Activated CD4-positive, alpha-beta T cell treated with anti-CD3 and anti-CD28 coated beads, Interleukin-2, amount 10 ng/mL, durations not matched to agents 7 days and 5 days (primary cell): ENCODE data around the gene SLC6A9. TPM values are rescaled to one million over a fixed set of nuclear protein-coding genes. Genes with fewer than 3 reads are reported as not detected.

ENCODE experiments used
- CTCF ChIA-PET: fragments of 350-600 bp; sonication (Branson Sonifier 250); formaldehyde crosslinking; loops from one replicate; lab custom pipeline; 2021; ENCODE audit warnings: antibody characterized with exemption; lab: Charles Lee
- POLR2A ChIA-PET: fragments of 350-600 bp; sonication (Branson Sonifier 250); formaldehyde crosslinking; loops from one replicate; lab custom pipeline; 2021; ENCODE audit warnings: antibody characterized with exemption; lab: Charles Lee
- DNase-seq: peaks from one replicate; pipeline ENCODE4 v3.0.0-alpha.2; 2020
- H3K27ac Mint-ChIP-seq: one replicate; pipeline ENCODE4 v1.8.0; 2021; ENCODE audit warnings: mild to moderate bottlenecking, moderate library complexity, mixed read lengths
- H3K27me3 Mint-ChIP-seq: one replicate; pipeline ENCODE4 v1.8.0; 2021; ENCODE audit warnings: mixed read lengths
- H3K36me3 Mint-ChIP-seq: one replicate; pipeline ENCODE4 v1.8.0; 2021; ENCODE audit warnings: low read depth, mixed read lengths
- H3K4me1 Mint-ChIP-seq: one replicate; pipeline ENCODE4 v1.8.0; 2021; ENCODE audit warnings: mixed read lengths
- H3K4me3 Mint-ChIP-seq: one replicate; pipeline ENCODE4 v1.8.0; 2021; ENCODE audit warnings: mild to moderate bottlenecking, moderate library complexity, mixed read lengths
- H3K9me3 Mint-ChIP-seq: one replicate; pipeline ENCODE4 v1.8.0; 2021; ENCODE audit warnings: mixed read lengths
- total RNA-seq, 2 experiments: library from RNA; stranded (reverse); gene quantifications; one replicate each; pipeline ENCODE4 v1.2.3, GENCODE V29; 2021

SLC6A9 gene
- 1 to 10 TPM; 4.0 to 4.8 TPM for total RNA-seq

DNA sequence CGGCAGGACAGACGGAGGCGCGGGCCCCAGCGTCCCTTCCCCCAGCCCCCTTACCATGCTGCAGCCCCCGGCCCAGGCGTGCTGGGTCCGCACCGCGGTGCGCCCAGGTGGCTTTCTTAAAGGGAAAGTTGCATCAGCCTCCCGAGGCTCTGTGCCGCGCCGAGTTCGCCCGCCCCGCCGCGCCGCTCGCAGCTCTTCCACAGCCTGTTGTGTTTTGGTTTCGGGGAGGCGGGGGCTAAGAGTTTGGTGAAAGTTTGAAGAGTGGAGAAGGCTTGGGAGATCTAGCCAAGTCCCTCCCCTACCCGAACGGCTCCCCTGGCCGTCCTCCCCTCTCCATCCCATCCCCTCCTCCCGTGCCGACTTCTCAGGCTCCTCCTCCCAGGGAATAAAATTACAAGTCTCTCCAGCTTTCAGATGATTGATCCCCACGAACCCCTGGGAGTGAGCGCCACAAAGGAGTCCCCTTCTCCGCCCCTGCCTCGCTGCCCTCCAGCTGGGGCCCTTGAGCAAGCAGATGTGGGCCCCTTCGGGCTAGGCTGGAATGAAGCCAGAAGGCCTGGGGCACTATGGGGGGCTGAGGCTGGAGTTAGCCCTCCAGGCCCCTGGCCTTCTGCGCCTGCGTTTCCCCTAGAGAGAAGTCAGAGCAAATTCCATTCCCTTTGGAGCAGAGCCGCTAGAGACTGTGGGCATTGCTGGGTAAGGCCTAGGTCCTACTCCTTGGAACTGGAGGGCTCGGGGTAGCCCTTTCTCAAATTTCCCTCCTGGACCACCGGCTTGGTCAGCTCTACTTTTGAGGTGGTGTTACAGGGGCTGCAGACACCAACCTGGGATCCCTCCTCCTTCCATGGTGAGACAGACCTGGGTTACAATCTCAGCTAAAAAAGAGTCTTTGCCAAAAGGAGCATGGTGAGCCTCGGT is at the start of gene SLC6A9:
SLC6A9 (minus strand) TSS at position 211 of the 918 bp plus-strand sequence. CDS start 7,185 bp downstream, outside the sequence.
- Mint-ChIP-seq H3K4me1 (peaks cover 37% of the 10 kb centered on the region), H3K27ac (peak within 1 kb of the TSS; percentile 80), H3K36me3 (no peaks in the 10 kb centered on the region), H3K4me3 (peak within 1 kb of the TSS; percentile 84), H3K9me3 (no peaks in the 10 kb centered on the region), H3K27me3 (peaks cover 1% of the 10 kb centered on the region)
- ChIA-PET CTCF (interaction anchor here (1.8 kb wide), 1 partner anchor 12 kb away, joined by 8 read pairs; no protein-coding TSS in a partner anchor), POLR2A (no interaction called here)
- peak; percentile 49 for DNase-seq

DNA sequence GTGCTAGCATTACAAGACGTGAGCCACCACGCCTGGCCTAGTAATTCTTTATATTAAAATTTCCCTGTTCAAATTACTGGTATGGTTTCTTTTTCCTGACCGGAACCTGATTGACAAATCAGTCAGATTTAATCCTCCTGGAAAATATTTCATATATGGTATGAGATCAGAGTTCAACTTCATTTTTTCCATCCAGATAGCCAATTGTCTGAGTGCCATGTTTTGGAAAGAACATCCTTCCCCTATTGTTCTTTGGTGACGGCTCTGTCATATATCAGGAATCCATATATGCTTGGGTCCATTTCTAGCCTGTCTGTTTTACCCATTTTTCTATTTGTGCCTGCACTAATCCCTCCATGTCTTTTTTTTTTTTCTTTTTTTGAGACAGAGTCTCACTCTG is 48.3 kb upstream of the SLC6A9 start:
- ChIA-PET POLR2A (no interaction called here), CTCF (no interaction called here)
- Mint-ChIP-seq H3K27me3 (peaks cover 11% of the 10 kb centered on the region), H3K4me3 (no peak overlapping the region), H3K9me3 (no peaks in the 10 kb centered on the region), H3K36me3 (no peaks in the 10 kb centered on the region), H3K4me1 (no peaks in the 10 kb centered on the region), H3K27ac (no peak overlapping the region)
- no peak for DNase-seq

DNA sequence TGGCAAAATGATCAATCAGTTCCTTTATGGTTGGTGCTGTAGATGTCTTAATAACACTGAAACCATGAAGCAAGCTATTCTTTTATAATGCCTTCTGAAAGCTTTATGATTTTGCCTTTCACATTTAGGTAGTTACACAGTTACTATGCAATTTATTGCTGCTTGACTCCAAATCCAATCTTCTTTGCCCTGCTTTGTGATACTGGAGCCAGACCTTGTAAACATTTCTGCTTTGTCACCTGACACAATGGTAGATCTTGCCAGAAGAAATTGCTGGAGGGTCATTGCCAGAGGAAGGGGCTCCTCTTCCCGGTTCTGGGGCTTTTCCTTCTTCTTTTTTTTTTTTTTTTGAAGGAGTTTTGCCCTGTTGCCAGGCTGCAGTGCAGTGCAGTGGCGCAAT is 46.8 kb upstream of the SLC6A9 start:
- Mint-ChIP-seq H3K27me3 (peaks cover 15% of the 10 kb centered on the region), H3K27ac (no peak overlapping the region), H3K36me3 (no peaks in the 10 kb centered on the region), H3K9me3 (no peaks in the 10 kb centered on the region), H3K4me3 (no peak overlapping the region), H3K4me1 (no peaks in the 10 kb centered on the region)
- POLR2A ChIA-PET, result no interaction called here
- CTCF ChIA-PET, result interaction anchor here (0.5 kb wide), 1 partner anchor 846 kb away, joined by 4 read pairs; no protein-coding TSS in a partner anchor
- DNase-seq, result no peak

DNA sequence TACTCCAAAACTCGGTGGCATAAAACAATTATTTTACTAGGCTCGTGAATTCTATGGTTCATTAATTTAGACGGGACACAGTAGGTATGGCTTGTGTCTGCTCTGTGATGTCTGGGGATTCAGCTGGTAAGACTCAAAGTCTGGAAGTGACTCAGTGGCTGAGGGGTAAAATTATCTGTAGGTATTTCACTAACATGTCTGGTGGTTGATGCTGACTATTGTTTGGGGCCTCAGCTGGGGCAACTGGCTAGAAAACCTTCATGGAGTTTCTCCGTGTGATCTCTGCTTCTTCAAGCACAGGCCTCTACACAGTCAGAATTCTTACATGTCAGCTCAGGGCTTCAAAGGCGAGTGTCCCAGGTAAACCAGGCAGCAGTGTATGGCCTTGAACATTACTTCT is 46.2 kb upstream of the SLC6A9 start:
- Mint-ChIP-seq H3K36me3 (no peaks in the 10 kb centered on the region), H3K27ac (no peak overlapping the region), H3K9me3 (no peaks in the 10 kb centered on the region), H3K27me3 (peaks cover 12% of the 10 kb centered on the region), H3K4me3 (no peak overlapping the region), H3K4me1 (no peaks in the 10 kb centered on the region)
- ChIA-PET POLR2A (no interaction called here), CTCF (interaction anchor here (0.5 kb wide), 1 partner anchor 846 kb away, joined by 4 read pairs; no protein-coding TSS in a partner anchor)
- no peak for DNase-seq

DNA sequence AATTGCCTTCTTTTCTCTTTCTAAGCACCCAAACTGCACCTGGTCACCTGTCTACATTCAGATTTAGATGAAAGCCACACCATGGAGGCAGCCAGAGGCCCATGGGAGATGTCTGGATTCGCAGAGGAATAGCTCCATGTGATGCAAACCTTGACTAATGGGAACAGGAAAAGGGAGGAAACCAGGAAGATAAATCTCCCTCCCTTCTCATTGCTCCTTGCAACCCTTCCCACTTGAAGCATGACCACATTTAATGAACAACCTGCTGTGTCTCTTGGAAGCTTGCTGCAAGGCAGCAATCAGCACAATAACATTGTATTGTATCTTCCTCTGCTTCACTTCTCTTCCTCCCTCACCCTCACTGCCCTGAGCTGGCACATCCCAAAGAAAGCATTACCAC is 44.8 kb upstream of the SLC6A9 start:
- CTCF ChIA-PET, result no interaction called here
- POLR2A ChIA-PET, result no interaction called here
- H3K4me1 Mint-ChIP-seq, result no peaks in the 10 kb centered on the region
- no peak for DNase-seq
- no peak overlapping the region for H3K27ac Mint-ChIP-seq
- H3K36me3 Mint-ChIP-seq, result no peaks in the 10 kb centered on the region
- peaks cover 9% of the 10 kb centered on the region for H3K27me3 Mint-ChIP-seq
- H3K4me3 Mint-ChIP-seq, result no peak overlapping the region
- no peaks in the 10 kb centered on the region for H3K9me3 Mint-ChIP-seq

DNA sequence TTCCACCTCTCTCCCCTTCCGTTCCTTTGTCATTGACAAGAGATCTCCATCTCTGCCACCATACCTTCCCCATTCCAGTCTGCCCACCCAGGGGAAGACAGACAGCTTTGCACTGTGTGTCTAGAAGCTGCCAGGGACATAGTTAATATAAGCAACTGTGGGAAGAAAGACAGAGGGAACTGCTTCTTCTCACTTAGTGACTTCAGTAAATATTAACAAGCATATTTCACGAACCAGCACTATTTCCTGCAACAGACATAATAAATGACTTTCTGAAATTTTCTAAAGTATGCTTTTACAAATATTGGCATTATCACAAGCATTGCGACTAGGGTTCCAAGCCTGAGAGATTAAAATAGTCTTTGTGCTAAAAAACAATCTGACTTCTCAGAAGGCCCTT is 43.2 kb upstream of the SLC6A9 start:
- no peak overlapping the region for H3K27ac Mint-ChIP-seq
- no peak overlapping the region for H3K4me3 Mint-ChIP-seq
- no peaks in the 10 kb centered on the region for H3K4me1 Mint-ChIP-seq
- CTCF ChIA-PET, result no interaction called here
- POLR2A ChIA-PET, result no interaction called here
- no peaks in the 10 kb centered on the region for H3K36me3 Mint-ChIP-seq
- peaks cover 13% of the 10 kb centered on the region for H3K27me3 Mint-ChIP-seq
- no peaks in the 10 kb centered on the region for H3K9me3 Mint-ChIP-seq
- DNase-seq, result no peak

DNA sequence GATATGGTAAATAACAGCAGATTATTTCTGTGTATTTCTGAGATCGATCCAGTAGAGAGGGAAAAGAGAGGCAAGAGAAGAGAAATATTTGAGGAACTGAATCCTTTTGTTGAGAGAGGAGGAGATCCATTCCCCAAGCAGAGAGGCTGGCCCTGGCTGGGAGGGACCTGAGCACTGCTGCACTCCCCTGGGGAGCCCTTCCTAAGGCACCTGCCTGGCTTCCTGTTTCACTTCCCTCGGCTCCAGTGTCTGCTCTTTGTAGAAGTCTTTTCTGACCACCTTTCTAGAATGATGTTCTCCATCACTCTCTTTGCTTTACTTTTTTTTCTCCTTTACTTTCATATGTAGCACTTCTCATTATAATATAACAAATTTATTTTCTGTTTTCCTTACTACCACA is 42.3 kb upstream of the SLC6A9 start:
- CTCF ChIA-PET, result no interaction called here
- H3K9me3 Mint-ChIP-seq, result no peaks in the 10 kb centered on the region
- peaks cover 15% of the 10 kb centered on the region for H3K27me3 Mint-ChIP-seq
- no peak for DNase-seq
- POLR2A ChIA-PET, result no interaction called here
- no peak overlapping the region for H3K27ac Mint-ChIP-seq
- no peaks in the 10 kb centered on the region for H3K36me3 Mint-ChIP-seq
- no peak overlapping the region for H3K4me3 Mint-ChIP-seq
- H3K4me1 Mint-ChIP-seq, result peaks cover 3% of the 10 kb centered on the region

DNA sequence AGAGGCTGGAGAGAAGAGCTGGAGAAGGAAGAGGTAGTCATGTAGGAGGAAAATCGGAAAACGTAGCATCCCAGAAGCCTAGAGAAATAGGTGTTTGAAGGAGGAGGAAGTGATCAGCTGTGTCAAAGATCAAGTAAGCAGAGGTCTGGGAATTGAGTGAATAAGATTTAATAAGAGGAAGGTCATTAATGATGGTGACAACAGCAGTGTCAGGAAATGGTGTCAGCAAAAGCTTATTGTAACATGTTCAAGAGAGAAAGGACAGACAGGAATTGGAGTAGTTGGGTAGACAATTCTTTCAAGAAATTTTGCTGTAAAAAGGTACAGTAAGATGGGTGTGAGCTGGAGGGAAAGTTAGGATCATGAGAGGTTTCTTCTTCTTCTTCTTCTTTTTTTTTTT is 41.6 kb upstream of the SLC6A9 start:
- DNase-seq, result no peak
- H3K9me3 Mint-ChIP-seq, result no peaks in the 10 kb centered on the region
- peaks cover 15% of the 10 kb centered on the region for H3K27me3 Mint-ChIP-seq
- no peak overlapping the region for H3K4me3 Mint-ChIP-seq
- H3K27ac Mint-ChIP-seq, result no peak overlapping the region
- H3K4me1 Mint-ChIP-seq, result peaks cover 4% of the 10 kb centered on the region
- no peaks in the 10 kb centered on the region for H3K36me3 Mint-ChIP-seq
- POLR2A ChIA-PET, result no interaction called here
- CTCF ChIA-PET, result no interaction called here

DNA sequence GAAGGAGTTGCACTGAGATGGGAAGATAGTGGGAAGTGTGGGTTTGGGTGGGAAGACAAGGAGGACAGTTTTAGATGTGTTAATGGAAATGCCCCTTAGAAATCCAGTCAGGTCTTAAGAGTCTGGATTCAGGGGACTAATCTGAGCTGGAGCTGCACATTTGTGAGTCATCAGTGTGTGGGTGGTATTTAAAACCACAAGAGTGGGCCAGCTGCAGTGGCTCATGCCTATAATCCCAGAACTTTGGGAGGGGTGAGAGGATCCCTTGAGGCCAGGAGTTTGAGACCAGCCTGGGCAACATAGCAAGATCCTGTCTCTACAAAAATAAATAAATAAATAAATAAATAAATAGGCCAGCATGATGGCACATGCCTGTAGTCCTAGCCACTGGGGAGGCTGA is 40.9 kb upstream of the SLC6A9 start:
- DNase-seq, result no peak
- no peaks in the 10 kb centered on the region for H3K9me3 Mint-ChIP-seq
- H3K27me3 Mint-ChIP-seq, result peaks cover 18% of the 10 kb centered on the region
- H3K4me1 Mint-ChIP-seq, result peaks cover 4% of the 10 kb centered on the region
- ChIA-PET CTCF (interaction anchor here (0.9 kb wide), 1 partner anchor 14 kb away, joined by 3 read pairs; no protein-coding TSS in a partner anchor), POLR2A (no interaction called here)
- no peaks in the 10 kb centered on the region for H3K36me3 Mint-ChIP-seq
- no peak overlapping the region for H3K27ac Mint-ChIP-seq
- no peak overlapping the region for H3K4me3 Mint-ChIP-seq

DNA sequence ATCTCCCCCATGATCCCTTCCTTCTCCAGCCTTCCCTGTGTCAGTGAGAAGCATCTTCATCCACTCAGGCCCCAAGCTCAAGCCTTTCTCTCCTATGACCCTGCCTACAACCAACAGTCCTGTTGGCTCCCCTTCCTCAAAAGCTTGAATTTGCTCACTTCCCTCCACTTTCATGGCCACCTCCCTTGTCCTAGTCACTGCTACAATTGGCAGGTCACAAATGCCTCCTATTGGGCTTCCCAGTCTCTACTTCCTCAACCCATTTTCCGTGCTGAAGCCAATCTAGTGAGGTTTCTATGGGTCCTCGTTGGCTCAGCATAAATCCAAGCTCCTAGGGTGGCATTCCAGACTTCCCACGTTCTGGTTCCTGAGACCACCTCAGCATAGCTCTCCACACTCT is 40.2 kb upstream of the SLC6A9 start:
- H3K4me3 Mint-ChIP-seq, result no peak overlapping the region
- no peak for DNase-seq
- H3K36me3 Mint-ChIP-seq, result no peaks in the 10 kb centered on the region
- ChIA-PET POLR2A (no interaction called here), CTCF (interaction anchor here (0.7 to 0.9 kb wide), 3 partner anchors 14 to 306 kb away, joined by 3 to 5 read pairs (median 3); no protein-coding TSS in a partner anchor)
- H3K9me3 Mint-ChIP-seq, result no peaks in the 10 kb centered on the region
- no peak overlapping the region for H3K27ac Mint-ChIP-seq
- peaks cover 4% of the 10 kb centered on the region for H3K4me1 Mint-ChIP-seq
- peaks cover 22% of the 10 kb centered on the region for H3K27me3 Mint-ChIP-seq

DNA sequence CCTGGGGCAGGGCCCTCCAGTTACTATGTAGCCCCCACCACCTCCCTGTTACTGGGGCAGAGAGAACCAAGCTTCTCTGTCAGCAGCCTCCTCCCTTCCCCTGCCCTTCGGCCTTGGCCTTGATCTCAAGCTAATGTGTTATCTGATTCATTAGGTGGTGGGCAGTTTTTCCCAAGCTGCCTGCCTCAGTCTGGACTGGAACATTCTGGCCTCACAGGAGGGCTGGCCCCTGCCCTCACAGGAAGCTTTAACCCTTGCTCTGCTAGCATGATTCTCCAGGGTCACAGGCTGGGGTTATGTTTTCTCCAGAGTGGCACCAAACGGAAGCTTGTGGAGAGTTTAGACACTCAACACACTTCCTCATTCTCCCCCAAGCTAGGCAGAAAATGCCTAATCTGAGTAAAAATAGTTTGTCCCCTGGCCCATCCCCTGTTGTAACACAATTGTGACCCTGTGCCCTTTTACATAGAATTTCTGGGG is 37.2 kb upstream of the SLC6A9 start:
- H3K4me3 Mint-ChIP-seq, result no peak overlapping the region
- H3K4me1 Mint-ChIP-seq, result peaks cover 4% of the 10 kb centered on the region
- POLR2A ChIA-PET, result no interaction called here
- H3K36me3 Mint-ChIP-seq, result no peaks in the 10 kb centered on the region
- no peak overlapping the region for H3K27ac Mint-ChIP-seq
- H3K27me3 Mint-ChIP-seq, result peaks cover 23% of the 10 kb centered on the region
- DNase-seq, result no peak
- CTCF ChIA-PET, result no interaction called here
- no peaks in the 10 kb centered on the region for H3K9me3 Mint-ChIP-seq

DNA sequence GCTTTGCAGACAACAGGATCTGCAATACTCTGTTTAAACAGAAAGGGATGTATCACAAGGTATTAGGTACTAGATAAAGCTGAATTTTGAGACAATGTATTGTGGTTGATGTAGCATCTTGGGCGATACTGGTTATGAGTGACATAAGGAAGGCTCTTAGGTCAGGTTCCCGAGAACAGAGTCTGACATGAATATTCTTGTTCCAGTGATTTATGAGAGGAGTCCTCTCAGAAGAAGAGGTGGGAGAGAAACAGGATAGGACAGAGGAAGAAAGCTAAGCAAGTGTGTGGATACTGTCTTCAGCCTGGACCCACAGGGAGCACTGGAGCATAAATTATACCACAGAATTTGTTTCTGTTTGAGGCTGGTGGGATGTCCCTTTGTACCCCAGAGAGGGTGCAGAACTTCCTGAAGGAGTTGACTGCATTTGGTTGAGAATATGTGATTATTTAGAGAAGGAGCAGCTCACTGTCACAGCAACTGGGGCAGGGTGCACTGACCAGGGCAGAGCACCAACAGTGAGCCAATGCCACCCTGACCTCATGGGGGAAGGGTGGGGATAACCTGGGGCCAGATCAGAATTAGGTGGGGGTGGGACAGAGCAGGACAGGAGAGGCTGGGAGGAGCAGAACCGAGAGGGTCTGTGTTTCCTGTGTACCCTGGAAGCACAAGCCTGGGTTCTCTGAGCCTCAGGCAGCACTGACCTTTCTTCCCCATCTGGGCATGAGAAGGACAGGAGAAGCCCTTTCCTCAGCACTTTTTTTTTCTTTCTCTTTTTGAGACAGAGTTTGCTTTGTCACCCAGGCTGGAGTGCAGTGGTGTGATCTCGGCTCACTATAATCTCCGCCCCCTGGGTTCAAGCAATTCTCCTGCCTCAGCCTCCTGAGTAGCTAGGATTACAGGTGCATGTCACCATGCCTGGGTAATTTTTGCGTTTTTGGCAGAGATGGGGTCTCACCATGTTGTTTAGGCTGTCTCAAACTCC is 36.3 kb upstream of the SLC6A9 start:
- POLR2A ChIA-PET, result no interaction called here
- H3K4me1 Mint-ChIP-seq, result peaks cover 4% of the 10 kb centered on the region
- CTCF ChIA-PET, result interaction anchor here (0.5 kb wide), 1 partner anchor 1482 kb away, joined by 5 read pairs; no protein-coding TSS in a partner anchor
- H3K36me3 Mint-ChIP-seq, result no peaks in the 10 kb centered on the region
- H3K4me3 Mint-ChIP-seq, result no peak overlapping the region
- no peak for DNase-seq
- no peak overlapping the region for H3K27ac Mint-ChIP-seq
- peaks cover 31% of the 10 kb centered on the region for H3K27me3 Mint-ChIP-seq
- H3K9me3 Mint-ChIP-seq, result no peaks in the 10 kb centered on the region
